Mammary epithelial cell (primary cell): ENCODE results near the gene WDFY1.

ENCODE experiments used
- CTCF ChIP-seq, 2 donors: IDR thresholded peaks in 1 of 2; conservative IDR thresholded peaks in 1 of 2; 2 replicates each; pipeline ENCODE4 v1.5.1; 2011 to 2012; ENCODE audit warnings: inconsistent platforms in 2 of 2, low read length in 2 of 2, mild to moderate bottlenecking in 2 of 2, control low read depth in 1 of 2, low read depth in 1 of 2; ENCODE audit not compliant: insufficient read depth in 1 of 2; ENCODE audit errors: extremely low read depth in 1 of 2
- EZH2 ChIP-seq: IDR thresholded peaks from 2 replicates; pipeline ENCODE4 v1.6.1; 2012; ENCODE audit warnings: low read length, inconsistent platforms, borderline replicate concordance

DNA sequence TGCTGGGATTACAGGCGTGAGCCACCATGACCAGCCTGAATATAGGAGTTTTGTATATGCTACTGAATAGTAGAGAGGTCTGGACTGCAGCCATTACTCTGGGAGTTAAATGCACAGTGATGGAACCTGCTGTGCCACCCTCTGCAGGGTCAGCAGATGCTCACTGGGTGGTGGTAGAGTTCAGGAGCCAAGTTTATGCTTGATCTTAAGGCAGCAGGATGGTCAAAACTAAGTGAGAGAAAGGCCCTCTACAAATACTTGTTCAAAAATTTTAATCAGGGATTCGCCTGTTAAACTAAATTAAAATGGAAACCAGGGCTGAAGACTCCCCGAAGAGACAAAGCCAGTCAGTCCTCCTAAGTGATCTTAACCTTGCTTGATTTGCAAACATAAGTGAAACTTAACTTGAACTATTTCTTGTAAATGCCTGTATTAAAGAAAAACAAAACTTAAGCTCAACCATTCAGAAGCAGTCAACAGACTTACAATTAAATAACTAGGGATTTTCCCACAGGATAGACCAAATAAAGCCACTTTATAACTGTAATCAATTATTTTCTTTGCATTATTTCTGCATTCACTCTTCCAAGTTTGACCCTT, 4.2 kb upstream of the WDFY1 start:
- TF ChIP-seq CTCF (conservative IDR thresholded peaks at IDR 0.05 in 1 of 2, IDR thresholded peaks at IDR 0.05 in 1 of 2; ENCODE audit: extremely low read depth in 1 of 2, insufficient read depth in 1 of 2, low read depth in 1 of 2, low read length in 2 of 2) (no peak), EZH2 (no peak)
